ENCODE measurements around the gene OFD1. TPM values are rescaled to one million over a fixed set of nuclear protein-coding genes. Genes with fewer than 3 reads are reported as not detected.

The OFD1 gene
- total RNA-seq, 1 donor from 2014 or later = 27.3 TPM

GRCh38 chrX:13693341-13693961 is 41.1 kb upstream of the OFD1 start:
- no peaks in the 10 kb centered on the region for H3K9me3 Mint-ChIP-seq
- H3K27me3 Mint-ChIP-seq (ENCODE audit: low read depth) = no peaks in the 10 kb centered on the region
- no peak for TF ChIP-seq CTCF (conservative IDR thresholded peaks at IDR 0.05)
- peaks cover 4% of the 10 kb centered on the region for H3K36me3 Mint-ChIP-seq (ENCODE audit: low read depth)
- no peak for DNase-seq (ENCODE audit: low read depth, low spot score)
- peak overlapping the region; percentile 23 for H3K27ac Mint-ChIP-seq (ENCODE audit: unreplicated experiment)
- peaks cover 33% of the 10 kb centered on the region for H3K4me1 Mint-ChIP-seq
- peak overlapping the region; percentile 58 for H3K4me3 Mint-ChIP-seq

GRCh38 chrX:13694359-13694758 is 40.2 kb upstream of the OFD1 start:
- H3K27me3 Mint-ChIP-seq (ENCODE audit: low read depth) = no peaks in the 10 kb centered on the region
- no peak overlapping the region for H3K27ac Mint-ChIP-seq (ENCODE audit: unreplicated experiment)
- H3K9me3 Mint-ChIP-seq = no peaks in the 10 kb centered on the region
- peaks cover 4% of the 10 kb centered on the region for H3K36me3 Mint-ChIP-seq (ENCODE audit: low read depth)
- no peak overlapping the region for H3K4me3 Mint-ChIP-seq
- DNase-seq (ENCODE audit: low read depth, low spot score) = no peak
- peaks cover 29% of the 10 kb centered on the region for H3K4me1 Mint-ChIP-seq
- no peak for TF ChIP-seq CTCF (conservative IDR thresholded peaks at IDR 0.05)

- peaks cover 26% of the 10 kb centered on the region for H3K4me1 Mint-ChIP-seq
- no peak for TF ChIP-seq CTCF (conservative IDR thresholded peaks at IDR 0.05)
- H3K27me3 Mint-ChIP-seq (ENCODE audit: low read depth) = no peaks in the 10 kb centered on the region
- H3K4me3 Mint-ChIP-seq = no peak overlapping the region
- no peaks in the 10 kb centered on the region for H3K9me3 Mint-ChIP-seq
- peaks cover 4% of the 10 kb centered on the region for H3K36me3 Mint-ChIP-seq (ENCODE audit: low read depth)
- H3K27ac Mint-ChIP-seq (ENCODE audit: unreplicated experiment) = no peak overlapping the region
- DNase-seq (ENCODE audit: low read depth, low spot score) = no peak
Measured at GRCh38 chrX:13694983-13695382, 39.6 kb upstream of the OFD1 start.

- Mint-ChIP-seq H3K27me3 (ENCODE audit: low read depth) (no peaks in the 10 kb centered on the region), H3K36me3 (ENCODE audit: low read depth) (peaks cover 4% of the 10 kb centered on the region), H3K9me3 (no peaks in the 10 kb centered on the region), H3K4me1 (peaks cover 19% of the 10 kb centered on the region), H3K27ac (ENCODE audit: unreplicated experiment) (no peak overlapping the region), H3K4me3 (no peak overlapping the region)
- DNase-seq (ENCODE audit: low read depth, low spot score) = no peak
- no peak for TF ChIP-seq CTCF (conservative IDR thresholded peaks at IDR 0.05)
Measured at GRCh38 chrX:13695601-13696115, 38.9 kb upstream of the OFD1 start.

GRCh38 chrX:13697455-13697854 is 37.1 kb upstream of the OFD1 start:
- TF ChIP-seq CTCF (conservative IDR thresholded peaks at IDR 0.05) = no peak
- peaks cover 11% of the 10 kb centered on the region for H3K36me3 Mint-ChIP-seq (ENCODE audit: low read depth)
- peaks cover 4% of the 10 kb centered on the region for H3K9me3 Mint-ChIP-seq

More at GRCh38 chrX:13697455-13697854, 37.1 kb upstream of the OFD1 start:
- no peak overlapping the region for H3K27ac Mint-ChIP-seq (ENCODE audit: unreplicated experiment)
- no peak for DNase-seq (ENCODE audit: low read depth, low spot score)
- H3K4me1 Mint-ChIP-seq = peaks cover 15% of the 10 kb centered on the region
- no peak overlapping the region for H3K4me3 Mint-ChIP-seq
- no peaks in the 10 kb centered on the region for H3K27me3 Mint-ChIP-seq (ENCODE audit: low read depth)
